Fibroblast of lung (primary cell): ENCODE data around the gene SLC23A3.

Experiments
- CTCF ChIP-seq, 2 donors: IDR thresholded peaks in 1 of 2; conservative IDR thresholded peaks in 1 of 2; 1 replicate in 1 of 2; 2 replicates in 1 of 2; pipeline ENCODE4 v1.5.1; 2011 to 2012; ENCODE audit warnings: low read length in 2 of 2, control low read depth in 1 of 2, inconsistent platforms in 1 of 2, low read depth in 1 of 2, mild to moderate bottlenecking in 1 of 2
- EZH2 ChIP-seq: IDR thresholded peaks from 2 replicates; pipeline ENCODE4 v1.5.1; 2012; ENCODE audit warnings: low read length, control low read depth, mild to moderate bottlenecking; ENCODE audit errors: missing control alignments

- TF ChIP-seq CTCF (conservative IDR thresholded peaks at IDR 0.05 in 1 of 2, IDR thresholded peaks at IDR 0.05 in 1 of 2; ENCODE audit: low read depth in 1 of 2, low read length in 2 of 2) (no peak), EZH2 (no peak)
Measured at GRCh38 chr2:219124381-219125110, 45.3 kb downstream of the SLC23A3 start.
